HL-60 (cell line): ENCODE data around the gene PRG3.

Experiments used
- DNase-seq, 2 experiments: peaks; one replicate each; pipeline ENCODE4 v3.0.0-alpha.2; 2010 to 2020; ENCODE audit warnings: low read depth in 1 of 2, low spot score in 1 of 2
- H3K27ac ChIP-seq: fragments of 250-450 bp; sonication (Bioruptor Pico); replicated peaks from 2 replicates; pipeline ENCODE4 v1.5.1; 2020; ENCODE audit warnings: mild to moderate bottlenecking, moderate library complexity
- H3K27me3 ChIP-seq: fragments of 250-450 bp; sonication (Bioruptor Pico); 2 replicates; pipeline ENCODE4 v1.5.1; 2021; ENCODE audit warnings: mild to moderate bottlenecking, moderate library complexity; ENCODE audit not compliant: insufficient read depth, poor library complexity, severe bottlenecking
- H3K4me3 ChIP-seq: replicated peaks from 2 replicates; pipeline ENCODE4 v1.5.1; 2011; ENCODE audit warnings: mild to moderate bottlenecking, control low read depth, low read length; ENCODE audit not compliant: insufficient read depth
- CTCF ChIP-seq: IDR thresholded peaks from one replicate; pipeline ENCODE4 v1.5.1; 2011; ENCODE audit warnings: low read length, control low read depth, inconsistent platforms; ENCODE audit not compliant: insufficient read depth
- GABPA ChIP-seq: IDR thresholded peaks from 2 replicates; pipeline ENCODE4 v1.6.1; 2012; ENCODE audit warnings: low read depth
- POLR2AphosphoS5 ChIP-seq: IDR thresholded peaks from 2 replicates; pipeline ENCODE4 v1.6.1; 2012; ENCODE audit warnings: low read depth
- REST ChIP-seq: IDR thresholded peaks from 2 replicates; pipeline ENCODE4 v1.6.1; 2012; ENCODE audit warnings: low read depth; ENCODE audit not compliant: insufficient replicate concordance
- SPI1 ChIP-seq: IDR thresholded peaks from 2 replicates; pipeline ENCODE4 v1.6.1; 2012; ENCODE audit warnings: low read depth, mild to moderate bottlenecking, borderline replicate concordance

PRG3 gene

GRCh38 chr11:57345555-57346211 lies 35.3 kb downstream of the PRG3 start:
- TF ChIP-seq SPI1, result peak; percentile 58; the same call in 1 of the 2 replicates
- no peak for TF ChIP-seq POLR2AphosphoS5
- peak; percentile 76 for TF ChIP-seq CTCF
- H3K27ac ChIP-seq, result no peak overlapping the region
- no peak overlapping the region for H3K4me3 ChIP-seq
- no peaks in the 10 kb centered on the region for H3K27me3 ChIP-seq
- DNase-seq, result peak in 1 of 2 experiments; percentile 73

- Histone ChIP-seq H3K27ac (no peak overlapping the region), H3K27me3 (no peaks in the 10 kb centered on the region), H3K4me3 (no peak overlapping the region)
- TF ChIP-seq POLR2AphosphoS5 (no peak), GABPA (no peak), CTCF (no peak), REST (no peak)
- DNase-seq, result no peak
These were observed 36.1 kb downstream of the PRG3 start for GRCh38 chr11:57344826-57345225.

- no peak overlapping the region; the same call in 1 of the 2 replicates for H3K27ac ChIP-seq
- H3K4me3 ChIP-seq, result no peak overlapping the region
- peak in 1 of 2 experiments; percentile 41 for DNase-seq
- TF ChIP-seq CTCF, result no peak
- TF ChIP-seq SPI1, result no peak
- no peak for TF ChIP-seq GABPA
- no peak for TF ChIP-seq POLR2AphosphoS5
- TF ChIP-seq REST, result no peak
- H3K27me3 ChIP-seq, result no peaks in the 10 kb centered on the region
These were observed 37.1 kb downstream of the PRG3 start for GRCh38 chr11:57343825-57344224.

- Histone ChIP-seq H3K4me3 (no peak overlapping the region), H3K27me3 (no peaks in the 10 kb centered on the region), H3K27ac (no peak overlapping the region)
- no peak for DNase-seq
- TF ChIP-seq SPI1 (no peak), REST (no peak), GABPA (no peak), POLR2AphosphoS5 (no peak), CTCF (no peak)
These were observed 38.2 kb downstream of the PRG3 start for GRCh38 chr11:57342702-57343101.
